NCI-H2081 treated with DMSO at 0.1 percent for 48 hours (cell line): ENCODE data around the gene THAP9.
"Not testable (repeated sequence)": the region's sequence is repeated elsewhere in the genome, so short reads cannot be mapped to it uniquely, and the experiment has no call there.

Experiments used
- DNase-seq: peaks from one replicate; lab custom pipeline; 2025; lab: John Stamatoyannopoulos, UW

Gene THAP9

GRCh38 chr4:82900411-82901182, at the start of gene THAP9:
Gene THAP9, plus strand, starts transcription at chr4:82900735. Its CDS starts 68 bp downstream, at chr4:82900803.
- peak; percentile 72 for DNase-seq

GRCh38 chr4:82851318-82851717, 49.2 kb upstream of the THAP9 start:
- no peak for DNase-seq

- DNase-seq = no peak
Measured at GRCh38 chr4:82851885-82852750, 48.4 kb upstream of the THAP9 start.

- DNase-seq = no peak
Measured at GRCh38 chr4:82852751-82853285, 47.7 kb upstream of the THAP9 start.

GRCh38 chr4:82860487-82860886, 40.0 kb upstream of the THAP9 start:
- not testable (repeated sequence) for DNase-seq

- DNase-seq = no peak
Measured at GRCh38 chr4:82861529-82861928, 39.0 kb upstream of the THAP9 start.

- no peak for DNase-seq
Measured at GRCh38 chr4:82864336-82864979, 36.1 kb upstream of the THAP9 start.

- no peak for DNase-seq
Measured at GRCh38 chr4:82865592-82865991, 34.9 kb upstream of the THAP9 start.

- not testable (repeated sequence) for DNase-seq
Measured at GRCh38 chr4:82866033-82866432, 34.5 kb upstream of the THAP9 start.

- no peak for DNase-seq
Measured at GRCh38 chr4:82866706-82867385, 33.7 kb upstream of the THAP9 start.

- DNase-seq = no peak
Measured at GRCh38 chr4:82868572-82868971, 32.0 kb upstream of the THAP9 start.

- DNase-seq = no peak
Measured at GRCh38 chr4:82885410-82885809, 15.1 kb upstream of the THAP9 start.

GRCh38 chr4:82886147-82886942, 14.2 kb upstream of the THAP9 start:
- DNase-seq = no peak

- no peak for DNase-seq
Measured at GRCh38 chr4:82889287-82889686, 11.2 kb upstream of the THAP9 start.

- DNase-seq = no peak
Measured at GRCh38 chr4:82890528-82890900, 10.0 kb upstream of the THAP9 start.

- peak; percentile 42 for DNase-seq
Measured at GRCh38 chr4:82890901-82891706, 9.4 kb upstream of the THAP9 start, which contains the start of gene SEC31A. Gene SEC31A, minus strand, starts transcription at chr4:82891153. Its CDS starts 9,217 bp downstream, at chr4:82881936.

- no peak for DNase-seq
Measured at GRCh38 chr4:82891707-82892466, 8.6 kb upstream of the THAP9 start.

GRCh38 chr4:82892467-82892802, 8.1 kb upstream of the THAP9 start:
- DNase-seq = no peak

- DNase-seq = no peak
Measured at GRCh38 chr4:82893942-82894341, 6.6 kb upstream of the THAP9 start.
